Endothelial cell of umbilical vein (primary cell): ENCODE results near the gene ABTB1. TPM values are rescaled to one million over a fixed set of nuclear protein-coding genes. Genes with fewer than 3 reads are reported as not detected.
"Not testable (repeated sequence)": the region's sequence is repeated elsewhere in the genome, so short reads cannot be mapped to it uniquely, and the experiment has no call there.

Experiments used
- BruUV-seq: library from RNA; stranded (reverse); fragments of 400-500 nt; replicated peaks from 2 replicates; lab custom pipeline; 2021; lab: Mats Ljungman, UMichigan
- CTCF ChIA-PET: fragments of 300-600, 350-600 bp; sonication (Branson Sonifier 250); formaldehyde crosslinking; loops from one replicate; lab custom pipeline; 2021; ENCODE audit warnings: antibody characterized with exemption, inconsistent platforms; lab: Charles Lee
- POLR2A ChIA-PET: fragments of 300-600, 350-600 bp; sonication (Branson Sonifier 250); formaldehyde crosslinking; loops from one replicate; lab custom pipeline; 2021; ENCODE audit warnings: antibody characterized with exemption, inconsistent platforms; lab: Charles Lee
- DNase-seq: peaks from one replicate; pipeline ENCODE4 v3.0.0-alpha.2; 2011; ENCODE audit warnings: low read depth, low spot score
- FAIRE-seq: peaks from 2 replicates; lab custom pipeline; 2011; peaks lifted over from hg19 to GRCh38; lab: Jason Lieb, UNC
- H2AFZ ChIP-seq: 2 replicates; pipeline ENCODE4 v1.6.0; 2012; ENCODE audit warnings: low read depth, low read length, control low read depth, inconsistent platforms
- H3K27ac ChIP-seq: 2 replicates; pipeline ENCODE4 v1.5.1; 2011; ENCODE audit warnings: low read depth, mild to moderate bottlenecking, control low read depth, low read length, moderate library complexity; ENCODE audit not compliant: insufficient read depth
- H3K27me3 ChIP-seq, 2 experiments: 2 replicates each; pipeline versions ENCODE4 v1.6.0 to v1.6.1; 2011; ENCODE audit warnings: low read length in 2 of 2, mixed read lengths in 1 of 2; ENCODE audit not compliant: control insufficient read depth in 2 of 2, insufficient read depth in 2 of 2
- H3K36me3 ChIP-seq, 2 experiments: 2 replicates in 1 of 2; 3 replicates in 1 of 2; pipeline ENCODE4 v1.5.1; 2011; ENCODE audit warnings: low read length in 2 of 2, mild to moderate bottlenecking in 1 of 2, moderate library complexity in 1 of 2; ENCODE audit not compliant: control insufficient read depth in 2 of 2, insufficient read depth in 2 of 2; ENCODE audit errors: extremely low read depth in 1 of 2
- H3K4me1 ChIP-seq: 3 replicates; pipeline ENCODE4 v1.5.1; 2011; ENCODE audit warnings: mild to moderate bottlenecking, low read length; ENCODE audit not compliant: control insufficient read depth, insufficient read depth; ENCODE audit errors: extremely low read depth
- H3K4me2 ChIP-seq: 2 replicates; pipeline ENCODE4 v1.6.1; 2011; ENCODE audit warnings: low read length, control low read depth, mixed read lengths; ENCODE audit not compliant: insufficient read depth
- H3K4me3 ChIP-seq, 3 experiments: fragments of 200-600 bp in 1 of 3; sonication (generic), shearing (Covaris generic) in 1 of 3; replicated peaks in 1 of 3; 2 replicates each; pipeline ENCODE4 v1.5.1; 2011 to 2016; ENCODE audit warnings: control low read depth in 3 of 3, low read length in 3 of 3, mild to moderate bottlenecking in 2 of 3, inconsistent platforms in 1 of 3, low read depth in 1 of 3, moderate library complexity in 1 of 3; ENCODE audit not compliant: insufficient read depth in 1 of 3
- H3K79me2 ChIP-seq: 2 replicates; pipeline ENCODE4 v1.6.0; 2012; ENCODE audit warnings: low read length, inconsistent platforms; ENCODE audit not compliant: control insufficient read depth, insufficient read depth
- H3K9ac ChIP-seq: replicated peaks from 2 replicates; pipeline ENCODE3; 2011; ENCODE audit warnings: low read length, control low read depth; ENCODE audit not compliant: insufficient read depth; ENCODE audit errors: extremely low read depth
- H3K9me1 ChIP-seq: replicated peaks from 3 replicates; pipeline ENCODE4 v1.6.0; 2011; ENCODE audit warnings: mild to moderate bottlenecking, low read length; ENCODE audit not compliant: control insufficient read depth, insufficient read depth; ENCODE audit errors: extremely low read depth
- H3K9me3 ChIP-seq: replicated peaks from 2 replicates; pipeline ENCODE4 v1.5.1; 2012; ENCODE audit warnings: low read length, inconsistent platforms; ENCODE audit not compliant: control insufficient read depth, insufficient read depth
- H4K20me1 ChIP-seq: replicated peaks from 2 replicates; pipeline ENCODE3; 2011; ENCODE audit warnings: mild to moderate bottlenecking, low read length; ENCODE audit not compliant: control insufficient read depth, insufficient read depth; ENCODE audit errors: extremely low read depth
- MAX ChIP-seq: IDR thresholded peaks from 2 replicates; pipeline ENCODE4 v1.6.1; 2011; ENCODE audit not compliant: insufficient read depth, insufficient read length
- dilution Hi-C: fragments of 300-500 bp; cut with MboI; formaldehyde crosslinking; loops from one replicate; pipeline ENCODE4 v1.15.0; 2019; ENCODE audit warnings: low sequenced_read_pairs; ENCODE audit not compliant: extremely low pct_ligation_motif_present
- intact Hi-C: fragments of 100-400 bp; cut with micrococcal nuclease; formaldehyde crosslinking; loops from one replicate; pipeline ENCODE4 v1.10.0; 2022
- polyA plus RNA-seq, 4 experiments: library from polyadenylated mRNA; depleted of rRNA in 3 of 4; stranded (reverse) in 3 of 4; unstranded in 1 of 4; fragments of >200 nt; gene quantifications; 2 replicates each; pipeline versions ENCODE4 v1.2.1 to v1.2.3, GENCODE V29; 2011 to 2012; ENCODE audit warnings: missing spikeins in 1 of 4
- total RNA-seq: library from RNA; stranded (reverse); gene quantifications from 2 replicates; pipeline ENCODE4 v1.2.3, GENCODE V29; 2021

ABTB1 gene
- total and polyA plus RNA-seq, 2 donors (not counting 3 experiments of a cell fraction or from before 2014, with no cell fraction given) = 15.2 to 25.1 TPM

- Histone ChIP-seq H3K4me3 (no peak overlapping the region), H3K4me2 (no peak overlapping the region), H3K27ac (no peak overlapping the region), H3K36me3 (no peaks in the 10 kb centered on the region), H3K9me3 (no peaks in the 10 kb centered on the region), H3K4me1 (peaks cover 10% of the 10 kb centered on the region), H4K20me1 (no peaks in the 10 kb centered on the region), H3K27me3 (no peaks in the 10 kb centered on the region), H2AFZ (no peak overlapping the region), H3K79me2 (peaks cover 1% of the 10 kb centered on the region), H3K9me1 (no peaks in the 10 kb centered on the region), H3K9ac (no peak overlapping the region)
- intact Hi-C loops = no loop called here
- BruUV-seq = no TSS peak
- no peak for FAIRE-seq
- POLR2A ChIA-PET = interaction anchor here (0.6 kb wide), 1 partner anchor 36 kb away, joined by 6 read pairs; no protein-coding TSS in a partner anchor
- no peak for DNase-seq
- dilution Hi-C loops = no loop called here
- CTCF ChIA-PET = no interaction called here
- no peak for TF ChIP-seq MAX
Observed at GRCh38 chr3:127702151-127702578, 29.4 kb downstream of the ABTB1 start.

DNA sequence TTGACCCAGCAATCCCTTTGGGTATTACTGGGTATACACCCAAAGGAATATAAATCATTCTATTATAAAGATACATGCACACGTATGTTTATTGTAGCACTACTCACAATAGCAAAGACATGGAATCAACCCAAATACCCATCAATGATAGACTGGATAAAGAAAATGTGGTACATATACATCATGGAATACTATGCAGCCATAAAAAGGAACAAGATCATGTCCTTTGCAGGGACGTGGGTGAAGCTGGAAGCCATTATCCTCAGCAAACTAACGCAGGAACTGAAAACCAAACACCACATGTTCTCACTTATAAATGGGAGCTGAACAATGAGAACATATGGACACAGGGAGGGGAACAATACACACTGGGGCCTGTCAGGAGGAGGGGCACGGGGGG, 32.1 kb downstream of the ABTB1 start:
- BruUV-seq = not testable (repeated sequence)

More for the DNA sequence above, 32.1 kb downstream of the ABTB1 start:
- H3K9ac ChIP-seq, H3K79me2 ChIP-seq, H2AFZ ChIP-seq, H4K20me1 ChIP-seq, intact Hi-C loops, H3K4me3 ChIP-seq, DNase-seq, CTCF ChIA-PET, FAIRE-seq, H3K4me1 ChIP-seq, H3K4me2 ChIP-seq, H3K9me1 ChIP-seq, dilution Hi-C loops, H3K27ac ChIP-seq, H3K9me3 ChIP-seq, H3K36me3 ChIP-seq, H3K27me3 ChIP-seq, POLR2A ChIA-PET: not testable (repeated sequence)
